Right renal pelvis (tissue), 4 donors: Measurements from ENCODE around the gene ZNF431. TPM values are rescaled to one million over a fixed set of nuclear protein-coding genes. Genes with fewer than 3 reads are reported as not detected.
A peak's percentile ranks its signal among the peaks of the same experiment; 100 is the strongest.
"Not testable (repeated sequence)": the region's sequence is repeated elsewhere in the genome, so short reads cannot be mapped to it uniquely, and the experiment has no call there.

ENCODE experiments used
- DNase-seq, 4 donors: peaks; one replicate each; pipeline ENCODE4 v3.0.0-alpha.2; 2013; ENCODE audit warnings: low read depth in 4 of 4, low spot score in 3 of 4, missing footprints in 1 of 4
- polyA plus RNA-seq, 4 donors: library from polyadenylated mRNA; unstranded; fragments of 120-200 nt; gene quantifications; one replicate each; pipeline ENCODE4 v1.2.1, GENCODE V29; 2013; ENCODE audit not compliant: insufficient read length in 4 of 4

ZNF431 gene
- polyA plus RNA-seq, 4 donors, result 16.9 to 27.8 (median 23.5) TPM

DNA sequence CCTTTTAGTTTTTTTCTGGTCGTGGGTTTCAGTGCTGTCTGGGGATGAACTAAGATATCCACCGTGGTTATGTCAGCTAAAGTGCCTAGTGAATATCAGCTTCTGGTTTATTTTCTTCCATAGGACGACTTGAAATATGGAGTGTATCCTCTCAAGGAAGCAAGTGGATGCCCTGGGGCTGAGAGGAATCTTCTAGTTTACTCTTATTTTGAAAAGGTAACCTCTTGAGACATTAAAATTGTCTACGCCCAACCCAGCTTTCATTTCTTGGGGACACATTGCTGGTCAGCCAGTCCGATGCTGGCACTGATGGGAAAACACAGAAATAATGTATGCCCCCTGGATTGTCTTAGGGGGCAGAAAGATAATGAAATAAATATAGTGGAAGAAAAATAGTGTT, 1.6 kb downstream of the ZNF431 start:
- no peak for DNase-seq

DNA sequence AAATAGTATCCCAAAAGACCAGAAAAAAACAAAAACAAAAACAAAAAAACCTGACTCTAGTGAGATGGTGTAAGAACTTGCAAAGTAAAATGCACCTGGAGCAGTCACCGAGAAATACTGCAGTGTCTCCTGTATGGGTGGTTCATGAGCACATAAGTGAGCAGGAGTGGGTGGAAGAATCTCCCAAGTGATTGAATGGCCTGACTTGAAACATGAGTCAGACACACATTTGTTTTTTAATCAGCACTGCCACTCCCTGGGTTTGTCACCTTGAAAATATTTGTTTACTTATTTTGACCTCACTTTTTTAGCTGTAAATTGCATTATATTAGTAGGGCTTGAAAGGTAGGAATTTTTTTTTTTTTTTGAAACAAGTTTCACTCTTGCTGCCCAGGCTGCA, 2.0 kb downstream of the ZNF431 start:
- DNase-seq, result no peak

DNA sequence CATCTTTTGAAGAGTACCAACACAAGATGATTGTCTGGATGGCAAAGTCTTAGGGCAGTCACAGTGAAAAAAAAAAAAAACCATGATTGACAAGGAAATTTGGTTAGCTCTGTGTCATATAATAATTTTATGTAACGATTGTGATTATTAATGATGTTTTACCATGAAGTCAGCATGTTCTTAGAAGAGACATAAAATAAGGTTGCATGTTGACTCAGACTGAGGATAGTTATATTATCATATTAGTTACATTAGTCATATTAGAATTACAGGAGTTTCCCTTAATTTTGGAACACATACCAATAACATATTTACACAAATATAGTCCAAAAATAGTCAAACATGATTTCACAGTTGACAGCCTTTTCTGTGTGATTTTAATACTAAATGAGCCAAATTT, 5.7 kb downstream of the ZNF431 start:
- no peak for DNase-seq

DNA sequence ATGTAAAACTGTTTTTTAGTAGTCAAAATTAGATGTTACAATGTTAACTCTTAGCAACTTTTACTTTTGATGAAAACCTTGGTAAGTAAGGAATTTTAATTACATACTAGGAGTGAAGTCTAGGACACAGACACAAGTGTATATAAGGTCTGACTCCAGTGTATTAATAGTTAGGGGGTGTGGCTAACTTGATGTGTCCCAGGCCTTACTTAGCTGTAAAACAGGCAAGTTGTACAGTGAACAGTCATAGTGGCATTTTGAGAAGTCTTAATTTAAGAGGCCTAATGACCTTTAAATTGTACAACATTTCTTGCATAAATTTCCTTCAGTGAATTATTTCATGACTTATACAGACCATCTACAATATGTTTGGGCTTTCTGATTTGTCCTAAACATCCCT, 6.8 kb downstream of the ZNF431 start:
- DNase-seq, result no peak

DNA sequence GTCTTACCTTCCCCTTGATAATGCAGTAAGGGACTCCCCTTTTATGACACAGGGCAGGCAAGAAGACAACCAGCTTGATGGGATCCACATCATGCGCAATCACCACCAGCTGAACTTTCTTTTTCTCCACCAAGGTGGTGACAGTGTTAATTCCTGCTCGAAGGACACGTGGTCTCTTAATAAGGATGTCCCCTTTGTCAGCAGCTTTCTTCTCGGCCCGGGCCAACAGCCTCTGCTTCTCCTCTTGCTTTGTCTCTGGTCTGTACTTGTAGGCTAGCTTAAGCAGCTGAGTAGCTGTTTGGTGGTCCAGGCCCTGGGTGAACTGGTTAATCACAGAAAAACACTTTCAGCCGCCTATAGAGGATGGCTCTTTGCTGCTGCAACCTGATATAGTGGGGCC, 8.0 kb downstream of the ZNF431 start:
- DNase-seq, result no peak

DNA sequence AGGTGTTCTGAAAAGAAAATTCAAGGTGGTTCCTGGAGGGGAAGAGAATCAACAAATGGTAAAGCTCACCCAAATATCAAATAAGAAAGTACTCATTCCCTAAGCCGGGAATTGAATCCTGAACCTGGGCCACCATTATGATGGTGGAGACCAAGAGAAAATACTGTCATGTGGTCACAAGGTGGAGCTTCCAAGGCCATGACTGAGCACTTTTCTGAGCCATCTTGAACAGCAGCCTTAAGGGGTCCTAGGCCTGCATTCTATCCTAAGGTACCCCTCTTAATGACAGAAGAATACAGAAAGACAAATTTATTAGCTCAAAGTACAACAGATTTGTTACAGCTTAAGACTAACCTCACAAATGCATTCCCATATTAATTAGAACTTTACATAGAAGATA, 9.6 kb downstream of the ZNF431 start:
- DNase-seq, result no peak

DNA sequence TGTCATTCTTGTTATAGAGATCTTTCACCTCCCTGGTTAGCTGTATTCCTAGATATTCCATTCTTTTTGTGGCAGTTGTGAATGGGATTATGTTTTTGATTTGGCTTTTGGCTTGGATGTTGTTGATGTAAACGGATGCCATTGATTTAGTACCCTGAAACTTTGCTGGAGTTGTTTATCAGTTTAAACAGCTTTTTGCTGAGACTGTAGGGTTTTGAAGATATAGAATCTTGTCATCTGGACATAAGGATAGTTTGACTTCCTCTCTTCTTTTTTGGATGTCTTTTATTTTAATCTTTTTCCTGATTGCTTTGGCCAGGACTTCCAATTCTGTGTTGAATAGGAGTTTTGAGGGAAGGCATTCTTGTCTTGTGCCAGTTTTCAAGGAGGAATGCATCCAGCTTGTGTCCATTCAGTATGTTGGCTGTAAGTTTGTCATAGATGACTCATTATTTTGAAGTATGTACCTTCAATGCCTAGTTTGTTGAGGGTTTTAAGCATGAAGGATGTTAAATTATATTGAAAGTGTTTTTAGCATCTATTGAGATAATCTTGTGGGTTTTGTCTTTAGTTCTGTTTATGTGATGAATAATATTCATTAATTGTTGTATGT, 16.8 kb downstream of the ZNF431 start:
- DNase-seq, result no peak

DNA sequence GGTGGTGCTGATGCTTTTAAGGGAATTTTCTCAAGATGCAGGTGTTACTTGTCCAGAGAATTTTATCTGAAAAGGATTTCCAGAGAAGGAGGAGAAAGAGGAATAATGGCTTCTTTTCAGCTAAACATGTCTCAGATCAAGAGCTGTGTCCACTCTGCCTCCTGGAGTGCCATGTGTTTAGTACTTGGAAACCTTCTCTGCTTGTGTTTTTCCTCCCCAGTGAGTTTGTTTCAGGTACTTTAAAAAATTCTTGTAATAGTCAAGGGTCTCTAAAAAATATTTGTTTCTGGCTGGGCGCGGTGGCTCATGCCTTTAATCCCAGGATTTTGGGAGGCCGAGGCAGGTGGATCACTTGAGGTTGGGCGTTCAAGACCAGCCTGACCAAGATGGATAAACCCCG, 22.7 kb downstream of the ZNF431 start:
- DNase-seq, result no peak

DNA sequence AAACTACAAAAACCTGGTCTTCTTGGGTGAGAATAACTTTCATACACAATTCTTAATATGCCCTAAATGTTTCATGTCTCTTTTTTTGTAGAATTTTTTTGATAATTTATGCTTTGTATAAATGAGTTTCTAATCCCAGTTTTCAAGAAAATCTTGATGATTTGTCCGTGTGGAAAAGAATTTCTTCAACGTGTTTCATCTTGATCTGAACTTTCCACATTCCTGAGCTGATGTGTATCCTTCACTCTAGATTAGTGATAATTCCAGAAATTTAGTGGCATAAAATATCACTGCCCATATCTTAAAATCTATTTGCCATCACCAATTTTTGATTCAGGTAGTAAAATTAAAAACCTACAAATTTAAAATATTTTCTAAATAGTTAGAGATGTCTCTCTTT, 24.6 kb downstream of the ZNF431 start:
- DNase-seq, result no peak

DNA sequence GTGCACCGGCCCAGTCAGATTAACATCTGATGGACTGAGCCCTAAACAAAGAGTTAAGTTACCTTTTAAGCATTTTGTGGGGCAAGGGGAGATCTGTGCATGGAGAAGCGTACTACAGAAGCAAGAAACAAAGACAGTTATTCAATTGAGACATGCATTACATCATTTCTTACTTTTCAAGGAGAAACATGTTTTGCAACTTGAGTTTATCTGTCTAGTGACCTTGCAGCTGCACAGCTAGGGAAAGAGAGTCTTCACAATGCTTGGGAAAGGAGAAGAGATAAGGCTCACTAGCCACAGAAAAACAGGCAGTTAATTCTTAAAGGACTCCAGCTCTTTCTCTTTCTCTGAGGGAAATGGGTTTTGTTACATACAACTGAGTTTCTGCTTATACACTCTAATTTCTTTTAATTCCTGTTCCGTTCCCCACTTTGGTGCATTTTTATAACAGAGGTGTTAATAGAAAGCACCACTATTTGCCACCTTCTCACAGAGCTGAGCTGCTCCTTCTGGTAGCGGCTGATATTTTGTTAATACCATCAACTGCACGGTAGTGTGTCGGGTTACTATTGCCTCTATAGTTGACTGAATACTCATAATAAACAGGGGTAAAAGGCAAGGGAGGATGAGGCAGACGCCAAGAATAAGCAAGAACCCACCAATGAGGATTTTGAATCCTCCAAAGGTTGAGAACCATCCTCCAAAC, 55.9 kb downstream of the ZNF431 start:
- DNase-seq, result no peak

DNA sequence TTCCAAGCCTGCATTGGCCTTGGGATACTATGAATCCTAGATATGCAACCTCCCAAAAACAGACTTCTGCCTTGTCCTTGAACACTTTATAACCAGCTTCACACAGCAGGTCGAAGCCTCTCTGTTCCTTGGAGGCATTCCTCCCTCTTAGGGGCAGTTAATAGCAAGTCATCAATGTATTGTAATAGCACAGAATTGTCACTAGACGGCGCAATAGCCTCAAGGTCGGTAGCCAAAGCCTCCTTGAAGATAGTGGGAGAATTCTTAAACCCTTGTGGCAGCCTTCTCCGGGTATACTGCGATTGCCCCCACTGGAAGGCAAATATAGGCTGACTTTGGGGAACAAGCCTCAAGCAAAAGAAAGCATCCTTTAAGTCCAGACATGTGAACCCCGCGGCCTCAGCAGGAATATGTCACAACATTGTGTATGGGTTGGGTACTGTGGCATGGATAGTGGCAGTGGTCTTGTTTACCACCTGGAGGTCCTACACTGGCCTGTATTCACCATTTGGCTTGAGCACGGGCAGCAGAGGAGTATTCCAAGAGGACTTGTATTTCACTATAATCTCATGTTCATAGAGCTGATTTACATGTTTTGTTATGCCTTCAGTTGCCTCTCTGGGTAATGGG, 61.1 kb downstream of the ZNF431 start:
- peak; percentile 10 to 38 (median 20) for DNase-seq

DNA sequence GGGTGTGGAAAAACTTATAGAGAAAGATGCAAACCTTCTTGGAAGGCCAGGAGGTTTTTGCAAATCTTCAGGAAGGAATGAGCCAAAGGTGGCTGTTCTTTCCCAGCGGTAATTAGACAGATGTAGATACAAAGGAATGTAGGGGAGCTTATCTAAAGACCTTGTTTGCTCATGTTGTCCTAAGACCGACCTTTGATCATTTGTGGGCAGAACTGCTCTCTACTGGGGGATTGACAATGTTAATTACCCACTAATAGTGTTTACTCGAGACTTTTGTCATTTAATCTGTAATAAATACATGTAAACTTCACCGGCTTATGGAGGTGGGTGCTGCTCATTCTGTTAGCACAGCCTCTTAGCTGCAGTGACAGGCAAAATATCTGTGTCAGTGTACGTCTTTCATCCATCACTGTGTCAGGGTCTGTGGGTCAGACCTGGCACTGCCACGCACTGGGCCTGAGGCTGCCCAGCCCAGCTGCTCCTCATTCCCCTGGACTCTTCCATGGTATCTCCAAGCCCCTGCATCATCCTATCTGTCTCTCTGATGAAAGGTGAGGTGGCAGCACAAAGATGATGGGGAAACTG, 68.3 kb downstream of the ZNF431 start:
- DNase-seq, result no peak

DNA sequence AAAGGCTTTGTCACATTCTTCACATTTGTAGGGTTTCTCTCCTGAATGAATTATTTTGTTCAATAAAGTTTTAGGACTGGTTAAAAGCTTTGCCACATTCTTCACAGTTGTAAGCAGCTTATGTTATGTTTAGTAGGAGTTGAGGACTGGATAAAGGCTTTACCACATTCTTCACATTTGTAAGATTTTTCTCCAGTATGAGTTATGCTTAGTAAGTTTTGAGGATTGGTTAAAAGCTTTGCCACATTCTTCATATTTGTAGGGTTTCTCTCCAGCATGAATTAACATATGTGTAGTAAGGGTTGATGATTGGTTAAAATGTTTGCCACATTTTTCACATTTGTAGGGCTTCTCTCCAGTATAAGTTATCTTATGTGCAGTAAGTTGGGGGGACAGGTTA, 79.9 kb downstream of the ZNF431 start:
- DNase-seq, result no peak

DNA sequence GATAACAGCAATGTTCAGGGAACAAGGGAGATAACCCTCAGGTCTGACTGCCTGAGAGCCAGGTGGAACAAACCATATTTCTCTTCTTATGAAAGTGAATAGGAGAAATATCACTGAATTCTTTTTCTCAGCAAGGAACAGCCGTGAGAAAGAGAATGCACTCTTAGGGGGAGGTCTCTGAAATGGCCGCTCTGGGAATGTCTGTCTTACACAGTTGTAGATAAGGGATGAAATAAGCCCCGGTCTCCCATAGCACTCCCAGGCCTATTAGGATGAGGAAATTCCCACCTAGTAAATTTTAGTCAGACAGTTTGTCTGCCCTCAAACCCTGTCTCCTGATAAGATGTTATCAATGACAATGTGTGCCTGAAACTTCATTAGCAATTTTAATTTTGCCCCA, 88.1 kb downstream of the ZNF431 start:
- not testable (repeated sequence) for DNase-seq

DNA sequence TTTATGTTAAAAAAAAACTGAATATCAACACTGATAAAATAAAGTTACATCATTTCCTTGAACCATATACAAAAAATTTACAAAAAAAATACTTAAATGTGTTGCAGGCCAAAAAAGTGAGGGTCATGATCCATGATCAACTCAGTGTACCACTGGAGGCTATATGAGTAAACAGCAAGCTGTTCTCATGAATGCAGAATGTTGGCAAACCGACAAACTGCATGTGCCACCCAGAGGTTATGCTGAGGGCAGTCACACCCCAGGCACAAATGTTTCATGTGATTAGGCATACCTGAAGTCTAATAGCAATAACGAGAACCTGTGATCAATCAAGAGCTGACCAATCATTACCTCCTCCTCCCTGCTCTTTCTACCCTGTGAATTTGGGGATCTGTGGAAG, 91.9 kb downstream of the ZNF431 start:
- DNase-seq, result no peak

DNA sequence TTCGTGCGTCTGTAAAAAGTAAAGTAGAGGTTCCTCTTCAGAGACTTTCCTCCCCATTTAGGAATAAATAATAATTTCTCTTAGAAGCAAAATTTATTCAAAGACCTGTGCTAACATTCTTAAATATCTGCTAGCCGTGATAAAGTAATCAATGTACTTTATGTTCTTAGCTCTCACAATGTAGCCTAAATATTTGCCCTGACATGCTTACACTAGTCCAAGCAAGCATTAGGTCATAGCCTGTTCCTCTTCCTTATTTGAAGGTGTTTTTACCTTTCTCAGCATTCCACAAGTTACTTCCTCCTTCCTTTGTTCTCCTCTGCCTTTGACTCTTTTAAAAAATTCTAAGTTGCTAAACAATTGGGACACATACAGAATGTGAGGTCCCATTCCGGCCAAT, 94.9 kb downstream of the ZNF431 start:
- not testable (repeated sequence) for DNase-seq

DNA sequence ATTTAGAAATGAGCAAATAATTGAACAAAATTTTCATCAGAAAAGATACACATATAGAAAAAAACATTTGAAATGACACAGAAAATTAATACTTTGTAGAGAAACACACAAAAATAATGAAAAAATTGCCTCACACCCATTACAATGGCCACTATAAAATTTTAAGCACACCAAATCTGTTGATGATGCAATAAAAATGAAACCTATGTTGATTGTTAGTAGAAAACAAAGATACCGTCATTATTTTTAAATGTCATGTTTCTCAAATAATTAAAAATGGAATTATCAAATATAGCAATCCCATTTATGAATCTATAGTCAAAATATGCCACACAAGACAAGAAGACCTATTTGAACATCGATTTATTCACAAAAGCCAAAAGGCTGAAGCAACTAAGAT, 96.8 kb downstream of the ZNF431 start:
- no peak for DNase-seq

Other genes with a start within 250 kb of the ZNF431 start
- gene ZNF85, start 218.8 kb upstream of the ZNF431 start, polyA plus RNA-seq, result 10 to 100 TPM; 16.6 to 23.0 (median 19.8) TPM
- 10 to 100 TPM in 3 of 4 donors, 1 to 10 TPM in 1; 9.8 to 13.7 (median 13.5) TPM for gene ZNF430, start 121.4 kb upstream of the ZNF431 start, polyA plus RNA-seq
- 10 to 100 TPM; 13.0 to 25.2 (median 16.2) TPM for gene ZNF714, start 59.8 kb upstream of the ZNF431 start, polyA plus RNA-seq
- gene ZNF708, start 187.4 kb downstream of the ZNF431 start, polyA plus RNA-seq, result 10 to 100 TPM; 14.5 to 21.5 (median 20.5) TPM
- 10 to 100 TPM; 31.8 to 42.3 (median 38.5) TPM for gene ZNF738, start 217.0 kb downstream of the ZNF431 start, polyA plus RNA-seq